HL-60/S4 treated with phorbol 12-myristate 13-acetate at 8.2 ng/mL for 4 days and 3 days (cell line): ENCODE measurements around the gene ERICH4.
"Not testable (repeated sequence)": the region's sequence is repeated elsewhere in the genome, so short reads cannot be mapped to it uniquely, and the experiment has no call there.

Source experiments
- in situ Hi-C: fragments of 300-500 bp; cut with MboI; formaldehyde crosslinking; loops from 2 replicates; pipeline ENCODE4 v1.15.0; 2022; ENCODE audit warnings: low sequenced_read_pairs

Gene ERICH4

DNA sequence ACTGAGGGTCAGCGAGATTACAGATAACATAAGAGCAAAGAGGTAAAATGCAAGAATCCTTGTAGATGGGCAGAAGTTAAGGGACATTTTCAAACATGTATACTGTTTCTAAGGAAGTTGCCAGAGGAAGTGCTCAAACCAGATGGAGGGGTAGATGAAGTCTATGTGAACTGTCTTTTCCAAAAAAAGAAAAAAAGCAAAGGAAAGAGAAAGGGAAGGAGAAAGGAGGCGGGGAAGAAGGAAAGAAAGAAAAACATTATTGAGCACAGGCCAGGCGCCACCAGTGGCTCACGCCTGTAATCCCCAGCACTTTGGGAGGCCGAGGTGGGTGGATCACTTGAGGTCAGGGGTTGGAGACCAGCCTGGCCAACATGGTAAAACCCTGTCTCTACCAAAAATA, 8.5 kb upstream of the ERICH4 start:
- in situ Hi-C loops = no loop called here

DNA sequence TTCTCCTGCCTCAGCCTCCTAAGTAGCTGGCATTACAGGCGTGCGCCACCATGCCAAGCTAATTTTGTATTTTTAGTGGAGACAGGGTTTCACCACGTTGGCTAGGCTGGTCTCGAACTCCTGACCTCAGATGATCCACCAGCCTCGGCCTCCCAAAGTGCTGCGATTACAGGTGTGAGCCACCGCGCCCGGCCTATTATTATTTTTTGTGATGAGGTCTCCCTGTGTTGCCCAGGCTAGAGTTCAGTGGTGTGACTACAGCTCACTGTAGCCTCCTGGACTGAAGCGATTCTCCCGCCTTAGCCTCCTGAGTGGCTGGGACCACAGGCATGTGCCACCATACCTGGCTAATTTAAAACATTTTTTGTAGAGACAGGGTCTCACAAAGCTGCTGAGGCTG, 7.6 kb upstream of the ERICH4 start:
- in situ Hi-C loops = not testable (repeated sequence)

- in situ Hi-C loops = no loop called here
Observed at GRCh38 chr19:41435936-41436673, 6.9 kb upstream of the ERICH4 start.

DNA sequence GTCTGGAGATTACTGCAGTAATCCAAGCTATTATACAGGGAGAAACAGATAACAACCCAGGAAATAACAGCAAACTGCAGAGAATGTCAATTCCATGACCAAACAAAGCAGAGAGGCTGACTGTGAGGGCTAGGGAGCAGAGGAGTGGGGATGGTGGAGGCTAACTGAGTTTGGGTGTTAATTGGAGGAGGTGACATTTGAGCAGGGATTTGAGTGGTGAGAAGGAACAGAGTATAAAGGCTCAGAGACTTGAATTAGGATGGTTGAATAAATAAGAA, 6.3 kb upstream of the ERICH4 start:
- in situ Hi-C loops = no loop called here

- in situ Hi-C loops = no loop called here
Observed at GRCh38 chr19:41437944-41438574, 4.9 kb upstream of the ERICH4 start.

DNA sequence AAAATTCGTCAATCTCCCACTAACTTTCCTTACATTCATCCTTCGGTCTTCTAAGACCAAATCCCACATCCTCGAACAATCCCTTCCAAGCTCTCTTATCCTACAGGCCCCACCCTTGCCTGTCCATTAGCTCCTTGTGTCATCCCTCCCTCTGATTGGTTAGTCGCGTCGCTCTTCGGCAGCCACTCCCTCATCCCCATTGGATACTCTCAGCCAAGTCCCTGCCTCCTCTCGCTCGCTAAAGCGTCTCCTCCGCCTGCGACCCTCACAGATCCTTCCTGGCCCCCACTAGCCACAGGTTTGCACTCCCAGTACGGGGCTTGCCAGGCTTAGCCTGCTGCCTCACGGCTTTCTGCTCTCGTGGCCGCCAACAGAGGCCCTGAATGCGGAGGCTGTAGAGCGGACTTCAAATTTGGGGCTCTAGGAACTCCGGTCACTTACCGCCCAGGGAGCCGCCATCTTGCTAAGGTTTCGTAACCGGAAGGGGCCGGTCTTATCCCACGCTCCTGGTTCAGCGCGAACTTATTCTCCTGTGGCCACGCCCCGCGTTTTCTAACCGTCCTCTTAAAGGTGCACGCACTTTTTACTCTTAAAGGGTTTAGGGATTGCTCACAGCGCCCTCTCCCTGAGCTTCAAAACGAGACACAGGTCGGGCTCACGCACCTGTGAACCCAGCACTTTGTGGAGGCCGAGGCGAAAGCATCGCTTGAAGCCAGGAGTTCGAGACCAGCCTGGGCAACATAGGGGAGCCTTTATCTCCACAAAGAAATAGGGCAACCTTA, 3.3 kb upstream of the ERICH4 start, which contains the start of gene DMAC2:
TSS of gene DMAC2 (minus strand) at position 472 of the 782 bp plus-strand sequence. CDS start at position 459, 13 bp downstream.
- in situ Hi-C loops = no loop called here

DNA sequence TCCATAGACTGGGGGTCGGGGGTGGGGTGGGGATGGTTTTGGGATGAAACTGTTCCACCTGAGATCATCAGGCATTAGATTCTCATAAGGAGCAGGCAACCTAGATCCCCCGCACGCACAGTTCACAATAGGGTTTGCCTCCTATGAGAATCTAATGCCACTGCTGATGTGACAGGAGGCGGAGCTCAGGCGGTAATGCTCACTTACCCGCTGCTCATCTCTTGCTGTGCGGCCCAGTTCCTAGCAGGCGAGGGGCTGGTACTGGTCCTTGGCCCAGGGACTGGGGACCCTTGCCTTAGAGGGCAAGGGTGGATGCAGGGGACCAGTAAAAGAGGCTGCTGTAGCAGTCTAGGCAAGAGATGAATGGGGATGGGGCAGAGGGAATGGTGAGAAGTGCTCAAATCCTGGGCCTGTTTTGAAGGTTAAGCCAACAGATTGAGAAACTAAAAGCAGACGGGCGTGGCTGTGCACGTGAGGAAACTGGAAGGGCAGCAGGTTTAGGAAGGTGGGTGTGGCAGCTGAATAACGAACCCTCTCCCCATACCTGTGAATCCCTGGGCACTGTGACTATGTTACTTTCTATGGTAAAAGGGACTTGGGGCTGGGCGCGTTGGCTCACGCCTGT, 1.5 kb upstream of the ERICH4 start:
- in situ Hi-C loops = no loop called here

GRCh38 chr19:41443813-41444455, 978 bp downstream of the ERICH4 start:
- in situ Hi-C loops = no loop called here

DNA sequence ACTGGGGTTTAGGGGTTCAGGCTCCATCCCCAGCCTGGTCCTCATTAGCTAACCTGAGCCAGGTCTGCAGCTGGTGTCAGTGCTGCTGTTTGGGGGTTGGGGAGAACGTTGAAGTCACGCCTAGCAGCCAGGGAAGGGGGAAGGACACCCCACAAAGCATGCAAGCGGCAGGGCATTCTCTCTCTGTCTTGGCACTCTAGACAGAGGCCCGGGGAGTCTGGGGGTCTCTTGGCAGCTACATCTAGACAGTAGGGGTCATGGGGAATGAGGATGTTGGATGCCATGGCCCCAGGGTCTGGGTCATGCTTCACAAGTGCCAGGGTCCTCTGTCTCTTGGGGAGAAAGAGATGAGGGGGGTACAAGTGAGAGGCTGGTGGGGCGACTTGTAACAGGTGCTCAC, 2.6 kb downstream of the ERICH4 start:
- in situ Hi-C loops = no loop called here

- in situ Hi-C loops = no loop called here
Observed at GRCh38 chr19:41447732-41448332, 4.9 kb downstream of the ERICH4 start.

- in situ Hi-C loops = no loop called here
Observed at GRCh38 chr19:41449079-41449864, 6.3 kb downstream of the ERICH4 start.

- in situ Hi-C loops = no loop called here
Observed at GRCh38 chr19:41449865-41450178, 6.9 kb downstream of the ERICH4 start.

DNA sequence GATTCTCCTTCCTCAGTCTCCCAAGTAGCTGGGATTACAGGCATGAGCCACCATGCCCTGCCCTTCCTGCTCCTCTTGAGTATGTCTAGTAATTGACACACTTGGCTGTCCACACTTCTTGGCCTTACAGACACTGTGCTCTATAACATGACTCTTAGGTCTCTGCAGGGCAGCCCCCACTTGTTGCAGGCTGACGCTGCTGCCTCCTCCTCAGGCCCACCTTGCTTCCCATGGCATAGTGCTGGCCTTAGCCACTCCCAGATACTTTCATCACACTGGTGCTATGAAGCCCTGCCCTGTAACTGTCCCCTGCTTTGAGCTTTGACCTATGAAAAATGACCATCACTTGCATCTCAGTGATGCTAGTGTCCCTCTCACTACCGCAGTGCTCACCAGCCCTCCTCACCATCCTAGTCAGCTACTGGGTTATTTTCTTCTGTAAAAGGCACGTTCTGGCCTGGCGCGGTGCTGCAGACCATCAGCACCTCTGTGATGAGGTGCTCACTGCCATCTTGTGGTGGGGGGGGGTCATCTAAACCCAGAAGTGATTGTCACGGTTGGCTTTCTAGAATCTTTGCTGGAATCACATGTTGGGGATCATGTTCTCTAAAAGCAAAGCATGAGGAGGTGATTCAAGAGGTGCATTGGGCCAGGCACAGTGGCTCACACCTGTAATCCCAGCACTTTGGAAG, 9.8 kb downstream of the ERICH4 start:
- in situ Hi-C loops = no loop called here

- in situ Hi-C loops = no loop called here
Observed at GRCh38 chr19:41455936-41456335, 13.0 kb downstream of the ERICH4 start.

DNA sequence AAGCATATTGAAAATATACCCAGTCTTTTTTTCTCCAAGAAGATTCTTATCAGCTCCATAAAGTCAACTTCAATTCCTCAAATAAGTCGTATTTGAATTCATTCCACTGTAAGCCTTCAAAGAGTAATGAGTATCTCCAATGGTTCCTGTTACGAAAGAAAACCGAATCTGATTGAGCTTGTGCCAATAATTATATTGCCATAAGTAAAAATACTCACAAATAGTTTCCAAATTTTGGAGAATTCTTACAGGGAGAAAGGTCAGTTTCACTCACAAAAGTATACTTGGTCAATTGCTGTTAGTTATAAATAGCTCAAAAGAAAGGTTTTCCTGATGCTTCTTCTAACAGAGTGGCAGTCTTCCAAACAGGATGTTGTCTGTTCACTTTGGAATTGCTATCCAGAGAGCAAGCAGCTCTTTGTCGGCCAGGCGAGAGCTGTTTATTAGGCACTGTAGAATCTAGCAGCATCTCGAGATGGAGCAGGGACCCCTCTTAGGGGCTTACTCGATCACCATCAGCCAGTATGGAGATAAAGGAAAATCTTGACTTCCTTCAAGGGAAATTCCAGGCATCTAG, 13.5 kb downstream of the ERICH4 start:
- in situ Hi-C loops = no loop called here

- in situ Hi-C loops = no loop called here
Observed at GRCh38 chr19:41457241-41457640, 14.3 kb downstream of the ERICH4 start.

DNA sequence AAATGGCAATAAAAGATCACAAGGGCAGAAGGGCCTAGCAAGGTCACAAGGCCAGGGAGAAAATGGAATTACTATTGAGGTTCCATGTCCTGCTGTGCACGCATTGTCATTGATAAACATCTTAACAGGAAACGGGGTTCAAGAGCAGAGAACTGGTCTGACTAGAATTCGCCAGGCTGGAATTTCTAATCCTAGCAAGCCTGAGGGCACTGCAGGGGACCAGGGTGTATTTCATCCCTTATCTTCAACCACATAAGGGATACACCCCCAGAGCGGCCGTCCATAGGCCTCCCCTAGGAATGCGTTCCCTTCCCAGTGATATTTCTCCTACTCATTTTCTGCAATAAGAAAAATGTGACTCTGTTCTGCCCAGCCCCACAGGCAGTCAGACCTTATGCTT, 19.5 kb downstream of the ERICH4 start:
- in situ Hi-C loops = no loop called here

GRCh38 chr19:41463257-41464256, 20.6 kb downstream of the ERICH4 start:
- in situ Hi-C loops = not testable (repeated sequence)
